ENCODE measurements around the gene PHLDA3. TPM values are rescaled to one million over a fixed set of nuclear protein-coding genes. Genes with fewer than 3 reads are reported as not detected.

The PHLDA3 gene
- total RNA-seq, 1 donor from 2014 or later, result 50.6 TPM

GRCh38 chr1:201434266-201434665, 34.7 kb downstream of the PHLDA3 start:
- Mint-ChIP-seq H3K36me3 (ENCODE audit: unreplicated experiment) (peaks cover 3% of the 10 kb centered on the region), H3K4me1 (ENCODE audit: unreplicated experiment) (peaks cover 4% of the 10 kb centered on the region)

GRCh38 chr1:201433609-201434008, 35.4 kb downstream of the PHLDA3 start:
- Mint-ChIP-seq H3K9me3 (ENCODE audit: unreplicated experiment) (no peaks in the 10 kb centered on the region), H3K4me1 (ENCODE audit: unreplicated experiment) (peaks cover 4% of the 10 kb centered on the region), H3K36me3 (ENCODE audit: unreplicated experiment) (peaks cover 3% of the 10 kb centered on the region), H3K4me3 (ENCODE audit: unreplicated experiment) (no peak overlapping the region), H3K27me3 (ENCODE audit: unreplicated experiment) (no peaks in the 10 kb centered on the region), H3K27ac (ENCODE audit: unreplicated experiment) (no peak overlapping the region)
- no peak for TF ChIP-seq CTCF (IDR thresholded peaks at IDR 0.05)
- DNase-seq (ENCODE audit: extremely low spot score, unreplicated experiment), result no peak

More at GRCh38 chr1:201434266-201434665, 34.7 kb downstream of the PHLDA3 start:
- DNase-seq (ENCODE audit: extremely low spot score, unreplicated experiment), result no peak
- no peaks in the 10 kb centered on the region for H3K27me3 Mint-ChIP-seq (ENCODE audit: unreplicated experiment)
- H3K9me3 Mint-ChIP-seq (ENCODE audit: unreplicated experiment), result no peaks in the 10 kb centered on the region
- no peak for TF ChIP-seq CTCF (IDR thresholded peaks at IDR 0.05)
- no peak overlapping the region for H3K27ac Mint-ChIP-seq (ENCODE audit: unreplicated experiment)
- H3K4me3 Mint-ChIP-seq (ENCODE audit: unreplicated experiment), result no peak overlapping the region

- Mint-ChIP-seq H3K4me1 (ENCODE audit: unreplicated experiment) (peaks cover 1% of the 10 kb centered on the region), H3K27me3 (ENCODE audit: unreplicated experiment) (no peaks in the 10 kb centered on the region), H3K9me3 (ENCODE audit: unreplicated experiment) (no peaks in the 10 kb centered on the region), H3K4me3 (ENCODE audit: unreplicated experiment) (no peak overlapping the region), H3K36me3 (ENCODE audit: unreplicated experiment) (no peaks in the 10 kb centered on the region), H3K27ac (ENCODE audit: unreplicated experiment) (no peak overlapping the region)
- no peak for TF ChIP-seq CTCF (IDR thresholded peaks at IDR 0.05)
- no peak for DNase-seq (ENCODE audit: extremely low spot score, unreplicated experiment)
Observed at GRCh38 chr1:201430776-201431175, 38.2 kb downstream of the PHLDA3 start.

- no peak for TF ChIP-seq CTCF (IDR thresholded peaks at IDR 0.05)
- no peak for DNase-seq (ENCODE audit: extremely low spot score, unreplicated experiment)
- H3K4me1 Mint-ChIP-seq (ENCODE audit: unreplicated experiment), result no peaks in the 10 kb centered on the region
- H3K9me3 Mint-ChIP-seq (ENCODE audit: unreplicated experiment), result no peaks in the 10 kb centered on the region
- H3K27ac Mint-ChIP-seq (ENCODE audit: unreplicated experiment), result no peak overlapping the region
- no peaks in the 10 kb centered on the region for H3K27me3 Mint-ChIP-seq (ENCODE audit: unreplicated experiment)
- H3K36me3 Mint-ChIP-seq (ENCODE audit: unreplicated experiment), result no peaks in the 10 kb centered on the region
- no peak overlapping the region for H3K4me3 Mint-ChIP-seq (ENCODE audit: unreplicated experiment)
Observed at GRCh38 chr1:201429736-201430501, 39.1 kb downstream of the PHLDA3 start.

GRCh38 chr1:201427963-201428362, 41.0 kb downstream of the PHLDA3 start:
- H3K4me3 Mint-ChIP-seq (ENCODE audit: unreplicated experiment), result no peak overlapping the region
- no peaks in the 10 kb centered on the region for H3K4me1 Mint-ChIP-seq (ENCODE audit: unreplicated experiment)
- no peaks in the 10 kb centered on the region for H3K27me3 Mint-ChIP-seq (ENCODE audit: unreplicated experiment)

More at GRCh38 chr1:201427963-201428362, 41.0 kb downstream of the PHLDA3 start:
- Mint-ChIP-seq H3K36me3 (ENCODE audit: unreplicated experiment) (no peaks in the 10 kb centered on the region), H3K27ac (ENCODE audit: unreplicated experiment) (no peak overlapping the region), H3K9me3 (ENCODE audit: unreplicated experiment) (no peaks in the 10 kb centered on the region)
- DNase-seq (ENCODE audit: extremely low spot score, unreplicated experiment), result no peak
- no peak for TF ChIP-seq CTCF (IDR thresholded peaks at IDR 0.05)
